ENCODE measurements around the gene OR2AT4. TPM values are rescaled to one million over a fixed set of nuclear protein-coding genes. Genes with fewer than 3 reads are reported as not detected.

OR2AT4 gene
- total and polyA plus RNA-seq, 2 of the 8 experiments (the other 6 are each of a cell fraction or from before 2014, with no cell fraction given), result not detected

DNA sequence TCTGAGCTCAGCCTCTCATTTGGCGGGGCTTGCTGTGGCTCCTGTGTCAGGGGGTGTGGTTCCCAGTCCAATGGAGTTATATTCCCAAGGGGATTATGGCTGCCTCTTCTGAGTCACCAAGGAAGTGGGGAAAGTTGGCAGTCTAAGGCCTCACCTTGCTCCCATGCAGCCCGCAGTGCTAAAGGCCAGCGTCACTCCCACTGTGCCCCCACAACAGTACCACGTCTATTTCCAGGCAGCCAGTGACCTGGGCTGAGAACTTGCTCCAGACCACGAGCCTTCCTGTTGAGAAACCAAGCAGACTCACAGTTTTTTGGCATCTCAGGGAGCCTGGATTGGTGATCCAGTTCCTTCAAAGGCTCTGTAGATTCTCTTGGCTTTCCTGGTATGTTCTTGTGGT lies 45.6 kb downstream of the OR2AT4 start:
- H4K20me1 ChIP-seq (replicated peaks in 1 of 2; ENCODE audit: control insufficient read depth in 1 of 2, insufficient read depth in 2 of 2, low read length in 2 of 2), result no peaks in the 10 kb centered on the region
- POLR2A ChIA-PET (ENCODE audit: partially characterized antibody), result no interaction called here
- no peak overlapping the region for H3K4me2 ChIP-seq (ENCODE audit: insufficient read depth in 1 of 2, low read depth in 2 of 2, low read length in 2 of 2)
- no peak overlapping the region for H3K23ac ChIP-seq (ENCODE audit: insufficient read length)
- H3K4me3 ChIP-seq (ENCODE audit: extremely low read depth in 1 of 4, insufficient read depth in 2 of 4, low read depth in 3 of 4, low read length in 4 of 4), result no peak overlapping the region
- FAIRE-seq, result no peak
- no peaks in the 10 kb centered on the region for H3K23me2 ChIP-seq (ENCODE audit: low read depth, low read length)
- H3K79me1 ChIP-seq (ENCODE audit: low read depth, low read length), result no peaks in the 10 kb centered on the region
- peak in 1 of 2 experiments; percentile 20 for DNase-seq (ENCODE audit: low read depth in 1 of 2, low spot score in 2 of 2)
- no peak overlapping the region for H3K9ac ChIP-seq (replicated peaks in 1 of 4; ENCODE audit: extremely low read depth in 1 of 4, low read depth in 3 of 4, low read length in 3 of 4)
- H3K18ac ChIP-seq (ENCODE audit: extremely low read depth, low read length), result no peak overlapping the region
- H3K79me2 ChIP-seq (ENCODE audit: control insufficient read depth in 1 of 2, insufficient read depth in 2 of 2, low read length in 2 of 2), result no peaks in the 10 kb centered on the region
- no peak overlapping the region for H3K14ac ChIP-seq (ENCODE audit: insufficient read length)
- CTCF ChIA-PET (ENCODE audit: partially characterized antibody), result no interaction called here
- H2AK5ac ChIP-seq (ENCODE audit: low read depth, low read length), result no peak overlapping the region
- no peaks in the 10 kb centered on the region for H3K36me3 ChIP-seq (ENCODE audit: control insufficient read depth in 2 of 4, insufficient read depth in 4 of 4, low read length in 3 of 4)
- no peak overlapping the region for H3K4ac ChIP-seq (replicated peaks; ENCODE audit: insufficient read length, low read depth, low read length)
- H4K91ac ChIP-seq (replicated peaks; ENCODE audit: insufficient read length, low read length), result no peak overlapping the region
- no peak overlapping the region for H3K27ac ChIP-seq (ENCODE audit: low read depth, low read length)
- no peak overlapping the region for H2BK120ac ChIP-seq (replicated peaks; ENCODE audit: low read depth, low read length)
- H2BK5ac ChIP-seq (ENCODE audit: low read depth, low read length), result no peak overlapping the region
- peaks cover 8 to 12% of the 10 kb centered on the region in 2 experiments; a peak in 2 of 4 replicates for H3K9me3 ChIP-seq (ENCODE audit: insufficient read depth in 2 of 2, low read depth in 1 of 2, low read length in 1 of 2)
- H3K4me1 ChIP-seq (replicated peaks in 1 of 4; ENCODE audit: control insufficient read depth in 3 of 4, insufficient read depth in 4 of 4, low read length in 3 of 4), result no peaks in the 10 kb centered on the region
- H2BK15ac ChIP-seq (ENCODE audit: low read length), result no peak overlapping the region
- 89% methylated on average over 5 of the region's 5 CpGs; no CpG with 5 or more reads in 1 of the 2 experiments for WGBS, 2 experiments (ENCODE audit: extremely low coverage in 1 of 2, insufficient coverage in 1 of 2, insufficient read length in 1 of 2, insufficient replicate concordance in 2 of 2, low coverage in 1 of 2, low lambda C conversion rate in 2 of 2, missing lambda C conversion rate in 1 of 2)
- H3K56ac ChIP-seq (replicated peaks; ENCODE audit: insufficient read length, low read depth, low read length), result no peak overlapping the region
- no peak overlapping the region for H2AFZ ChIP-seq (ENCODE audit: low read length)
- no peak overlapping the region for H4K5ac ChIP-seq (ENCODE audit: insufficient read length, low read depth, low read length)
- no peaks in the 10 kb centered on the region for H3K27me3 ChIP-seq (replicated peaks in 1 of 4; ENCODE audit: control insufficient read depth in 3 of 4, extremely low read depth in 1 of 4, insufficient read depth in 3 of 4, low read length in 3 of 4)
- no peak overlapping the region; the same call in 1 of the 2 replicates for H4K8ac ChIP-seq (ENCODE audit: extremely low read depth, insufficient read depth, low read length)
- H2BK12ac ChIP-seq (ENCODE audit: low read depth, low read length), result no peak overlapping the region
- no peak overlapping the region for H2BK20ac ChIP-seq (ENCODE audit: low read length)
- TF ChIP-seq MAFK (IDR thresholded peaks at IDR 0.05; ENCODE audit: low read depth, low read length) (no peak), CEBPB (IDR thresholded peaks at IDR 0.05; ENCODE audit: low read depth, low read length) (no peak), GABPA (IDR thresholded peaks at IDR 0.05; ENCODE audit: borderline replicate concordance, insufficient read depth, low read length) (no peak), MAX (IDR thresholded peaks at IDR 0.05) (no peak), HDAC2 (IDR thresholded peaks at IDR 0.05; ENCODE audit: borderline replicate concordance in 1 of 2, low read depth in 2 of 2, low read length in 2 of 2) (no peak), ATF3 (IDR thresholded peaks at IDR 0.05; ENCODE audit: insufficient read depth, low read depth, low read length) (no peak), CTBP2 (IDR thresholded peaks at IDR 0.05; ENCODE audit: borderline replicate concordance, insufficient read depth, insufficient read length, low read length) (no peak), HDAC6 (IDR thresholded peaks at IDR 0.05; ENCODE audit: low read depth, low read length) (no peak), SAP30 (IDR thresholded peaks at IDR 0.05; ENCODE audit: insufficient read depth, insufficient replicate concordance, low read length) (no peak), JUN (IDR thresholded peaks at IDR 0.05; ENCODE audit: low read depth, low read length) (no peak)
